ENCODE results near the gene COL21A1.

DNA sequence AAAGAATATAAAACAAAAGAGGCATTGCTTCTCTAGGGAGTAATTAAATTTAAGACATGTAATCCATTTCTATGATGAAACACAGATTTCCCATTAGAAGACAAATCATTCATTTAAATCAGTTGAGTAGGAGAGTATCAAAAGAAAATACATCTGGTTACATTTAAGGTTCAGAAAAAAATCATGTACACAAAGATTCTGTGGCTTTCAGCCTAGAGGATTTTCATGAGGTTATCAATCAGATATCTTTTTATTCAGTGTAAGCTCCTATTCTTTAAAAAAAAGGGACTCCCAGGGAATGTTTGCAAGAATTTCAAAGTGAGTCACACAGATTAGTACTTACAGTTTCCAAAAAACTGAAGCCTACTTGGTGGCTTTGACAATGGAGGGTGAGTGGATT is 24.9 kb downstream of the COL21A1 start:
- TF ChIP-seq, protein P1, sequence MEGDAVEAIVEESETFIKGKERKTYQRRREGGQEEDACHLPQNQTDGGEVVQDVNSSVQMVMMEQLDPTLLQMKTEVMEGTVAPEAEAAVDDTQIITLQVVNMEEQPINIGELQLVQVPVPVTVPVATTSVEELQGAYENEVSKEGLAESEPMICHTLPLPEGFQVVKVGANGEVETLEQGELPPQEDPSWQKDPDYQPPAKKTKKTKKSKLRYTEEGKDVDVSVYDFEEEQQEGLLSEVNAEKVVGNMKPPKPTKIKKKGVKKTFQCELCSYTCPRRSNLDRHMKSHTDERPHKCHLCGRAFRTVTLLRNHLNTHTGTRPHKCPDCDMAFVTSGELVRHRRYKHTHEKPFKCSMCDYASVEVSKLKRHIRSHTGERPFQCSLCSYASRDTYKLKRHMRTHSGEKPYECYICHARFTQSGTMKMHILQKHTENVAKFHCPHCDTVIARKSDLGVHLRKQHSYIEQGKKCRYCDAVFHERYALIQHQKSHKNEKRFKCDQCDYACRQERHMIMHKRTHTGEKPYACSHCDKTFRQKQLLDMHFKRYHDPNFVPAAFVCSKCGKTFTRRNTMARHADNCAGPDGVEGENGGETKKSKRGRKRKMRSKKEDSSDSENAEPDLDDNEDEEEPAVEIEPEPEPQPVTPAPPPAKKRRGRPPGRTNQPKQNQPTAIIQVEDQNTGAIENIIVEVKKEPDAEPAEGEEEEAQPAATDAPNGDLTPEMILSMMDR (IDR thresholded peaks at IDR 0.05; ENCODE audit: insufficient read depth, low read depth, low read length), result no peak
- no peak for TF ChIP-seq EZH2 (IDR thresholded peaks at IDR 0.05; ENCODE audit: insufficient read depth, low read length)
